Fibroblast of peridontal ligament (primary cell): ENCODE data around the gene RAI14.

ENCODE experiments used
- DNase-seq: peaks from one replicate; pipeline ENCODE4 v3.0.0-alpha.2; 2010; ENCODE audit errors: extremely low read depth

Gene RAI14

DNA sequence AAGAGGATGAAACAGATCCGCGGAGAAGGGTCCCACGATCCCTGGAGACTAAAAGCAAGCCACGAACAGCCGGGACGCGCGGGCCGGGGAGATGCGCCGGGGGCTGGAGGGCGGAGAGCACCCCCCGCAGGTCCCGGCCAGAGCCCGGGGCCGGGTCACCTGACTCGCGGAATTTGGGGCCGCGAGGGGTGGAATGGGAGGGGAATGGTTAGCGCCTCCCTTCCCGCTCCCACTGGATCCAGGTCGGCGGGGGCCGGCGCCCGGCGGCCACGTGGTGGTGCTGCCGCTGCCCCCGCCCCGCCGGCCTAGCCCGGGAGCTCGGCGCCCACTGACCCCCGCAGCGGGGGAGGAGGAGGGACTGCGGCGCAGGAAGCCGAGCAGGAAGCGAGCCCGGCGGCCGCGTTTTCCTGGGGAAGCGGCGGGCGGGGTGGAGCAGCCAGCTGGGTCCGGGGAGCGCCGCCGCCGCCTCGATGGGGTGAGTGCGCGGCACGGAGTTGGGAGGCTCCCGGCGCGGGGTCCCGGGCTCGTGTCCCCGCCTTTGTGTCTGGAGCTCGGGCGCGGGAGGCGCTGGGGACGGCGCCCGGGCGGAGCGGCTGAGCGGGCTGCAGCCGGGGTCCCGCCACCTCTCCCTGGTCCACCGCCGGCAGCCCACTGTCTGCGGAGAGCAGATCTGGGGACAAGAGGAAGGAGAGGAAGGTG is at the start of gene RAI14:
TSS of gene RAI14 (plus strand) at position 328 of the 699 bp plus-strand sequence. CDS start 30,592 bp downstream, outside the sequence.
- peak; percentile 75 for DNase-seq

DNA sequence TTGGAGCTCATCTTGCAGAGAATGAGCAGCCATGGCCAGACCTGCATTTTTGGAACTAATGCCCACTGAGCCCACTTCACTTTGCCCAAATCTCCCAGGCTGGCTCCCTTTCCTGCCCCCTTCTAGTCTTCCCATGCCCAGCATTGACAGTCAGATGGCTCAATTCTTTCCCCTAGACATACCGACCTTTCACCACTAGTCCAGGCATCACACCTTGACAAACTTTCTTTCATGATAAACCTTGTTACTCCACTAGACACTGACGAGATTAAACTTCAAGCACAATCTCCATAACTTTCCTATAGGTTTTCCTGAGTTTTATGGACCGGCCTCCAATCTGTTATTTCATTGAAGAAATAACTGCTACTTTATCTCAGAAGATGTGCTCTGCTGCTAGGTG is 47.8 kb upstream of the RAI14 start:
- no peak for DNase-seq

DNA sequence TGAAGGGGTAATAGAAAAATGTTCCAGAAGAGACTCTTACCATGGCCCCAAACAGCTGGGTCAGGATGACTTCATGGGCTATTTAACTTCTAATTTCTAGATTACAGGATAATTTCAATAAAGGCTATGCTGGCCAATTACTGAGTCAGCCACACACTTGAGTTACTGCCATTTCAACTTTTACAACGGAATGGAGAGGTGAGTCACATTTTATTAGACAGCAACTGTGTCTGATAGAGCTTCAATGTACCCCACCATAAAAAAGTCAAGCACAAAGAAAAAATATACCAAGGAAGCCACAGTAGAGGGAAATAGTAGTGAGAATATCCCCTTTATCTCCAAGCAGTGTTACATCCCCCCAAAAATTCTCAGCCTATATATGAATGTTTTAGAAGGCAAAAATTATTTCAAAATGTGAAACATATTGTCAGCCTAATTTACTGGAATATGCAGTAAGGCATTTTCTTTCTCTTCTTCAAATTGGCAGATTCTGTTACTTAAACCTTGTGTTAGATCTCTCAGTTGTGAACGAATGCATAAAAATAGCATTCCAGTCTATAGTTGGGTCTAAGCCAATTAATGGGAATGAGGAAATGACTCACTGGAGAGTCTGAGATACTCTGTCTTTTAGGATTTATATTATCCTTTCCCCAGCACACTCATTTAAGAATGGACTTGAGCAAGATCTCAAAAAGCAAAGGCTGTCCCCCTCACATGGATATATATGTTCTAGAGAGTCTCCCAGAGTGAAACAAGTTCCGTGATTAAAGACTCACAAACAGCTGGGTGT is 47.1 kb upstream of the RAI14 start:
- peak; percentile 97 for DNase-seq

DNA sequence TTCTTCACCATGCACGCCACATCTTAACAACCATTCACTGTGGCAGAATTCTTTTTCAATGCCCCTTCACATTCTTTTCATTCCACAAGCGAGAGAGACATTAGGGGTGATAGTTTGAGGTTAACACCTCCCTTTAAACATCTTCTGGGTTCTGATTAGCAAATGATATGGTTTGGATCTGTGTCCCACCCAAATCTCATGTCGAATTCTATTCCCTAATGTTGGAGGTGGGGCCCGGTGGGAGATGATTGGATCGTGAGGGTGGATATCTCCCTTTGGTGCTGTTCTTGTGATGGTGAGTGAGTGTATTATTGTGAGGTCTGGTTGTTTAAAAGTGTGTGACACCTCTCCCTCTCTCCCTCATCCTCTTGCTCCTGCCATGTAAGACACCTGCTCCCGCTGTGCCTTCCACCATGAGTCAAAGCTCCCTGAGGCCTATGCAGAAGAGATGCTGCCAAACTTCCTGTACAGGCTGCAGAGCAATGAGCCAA is 46.1 kb upstream of the RAI14 start:
- DNase-seq, result no peak

- DNase-seq, result no peak
Measured at GRCh38 chr5:34610546-34610945, 45.6 kb upstream of the RAI14 start.

- no peak for DNase-seq
Measured at GRCh38 chr5:34611464-34612415, 44.4 kb upstream of the RAI14 start.

DNA sequence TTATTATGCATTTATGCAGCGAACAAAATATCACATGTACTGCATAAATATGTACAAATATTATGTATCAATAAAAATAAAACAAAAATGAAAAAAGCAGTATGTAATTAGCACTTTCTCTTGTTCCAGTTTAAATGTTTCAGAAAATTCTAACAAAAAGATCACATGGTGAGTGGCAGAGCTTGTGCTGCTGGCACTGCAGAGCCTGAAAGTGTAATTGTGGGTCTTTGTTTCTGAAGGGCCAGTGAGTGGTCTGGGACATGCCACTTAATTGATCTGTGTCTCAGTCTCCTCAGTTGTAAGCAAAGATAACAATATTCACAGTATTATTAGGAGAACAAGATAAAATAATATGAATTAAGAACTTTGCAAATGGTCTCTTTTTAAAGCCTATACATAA is 39.5 kb upstream of the RAI14 start:
- no peak for DNase-seq

GRCh38 chr5:34618371-34619065 is 37.6 kb upstream of the RAI14 start:
- DNase-seq, result no peak

DNA sequence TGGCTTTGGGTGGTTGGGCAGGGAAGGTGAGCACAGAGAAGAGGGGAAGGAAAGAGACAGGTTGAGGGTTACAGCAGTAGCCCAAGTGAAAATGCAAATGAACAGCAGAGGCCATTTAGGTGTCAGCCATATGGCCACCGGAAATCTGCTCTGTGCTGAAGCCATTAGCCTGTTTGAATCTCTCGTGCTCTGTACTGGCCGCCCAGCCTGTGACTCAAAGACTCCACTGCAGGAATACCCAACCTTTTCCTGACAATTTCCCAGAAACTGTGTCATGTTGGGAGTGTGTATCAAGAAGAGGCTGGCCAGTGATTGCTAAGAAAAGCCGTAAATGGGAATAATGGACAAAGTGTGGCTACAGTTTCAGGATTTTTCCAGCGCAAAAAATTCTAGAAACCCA is 35.9 kb upstream of the RAI14 start:
- DNase-seq, result no peak

DNA sequence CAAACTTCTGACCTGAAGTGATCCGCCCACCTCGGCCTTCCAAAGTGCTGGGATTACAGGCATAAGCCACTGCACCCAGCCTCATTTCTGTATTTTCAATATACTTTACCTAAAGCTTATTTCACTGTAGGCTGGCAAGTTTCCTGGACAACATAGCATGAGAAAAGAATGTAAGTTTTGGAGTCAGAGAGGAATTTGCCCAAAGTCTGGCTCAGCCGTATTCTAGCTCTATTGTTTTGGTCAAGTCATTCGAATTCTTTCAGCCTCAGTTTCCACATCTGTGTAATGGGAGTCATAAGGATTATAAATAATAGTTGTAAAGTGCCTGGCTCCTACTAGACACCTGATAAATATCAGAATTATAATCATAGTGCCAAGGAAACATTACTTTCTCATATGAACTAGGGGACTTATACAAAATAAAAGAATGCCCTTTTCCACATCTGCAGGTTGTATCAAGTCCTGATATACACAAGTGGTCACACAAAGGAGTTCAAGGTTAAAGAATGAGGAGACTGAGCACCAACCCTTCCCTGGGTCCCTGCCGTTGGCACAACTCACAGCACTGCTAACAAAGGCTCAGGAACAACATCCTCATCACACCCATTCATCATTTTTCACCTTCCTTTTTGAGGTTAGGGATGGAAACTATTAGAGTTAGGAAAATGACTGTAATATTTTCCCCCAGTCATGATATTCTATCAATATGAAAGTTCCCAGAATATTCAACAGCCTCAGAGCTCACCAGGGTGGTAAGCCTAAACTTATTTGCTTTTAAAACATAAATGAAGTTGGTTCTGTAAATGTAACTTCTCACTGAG is 34.6 kb upstream of the RAI14 start:
- DNase-seq, result peak; percentile 77

- DNase-seq, result peak; percentile 96
Measured at GRCh38 chr5:34622098-34622400, 34.1 kb upstream of the RAI14 start.

DNA sequence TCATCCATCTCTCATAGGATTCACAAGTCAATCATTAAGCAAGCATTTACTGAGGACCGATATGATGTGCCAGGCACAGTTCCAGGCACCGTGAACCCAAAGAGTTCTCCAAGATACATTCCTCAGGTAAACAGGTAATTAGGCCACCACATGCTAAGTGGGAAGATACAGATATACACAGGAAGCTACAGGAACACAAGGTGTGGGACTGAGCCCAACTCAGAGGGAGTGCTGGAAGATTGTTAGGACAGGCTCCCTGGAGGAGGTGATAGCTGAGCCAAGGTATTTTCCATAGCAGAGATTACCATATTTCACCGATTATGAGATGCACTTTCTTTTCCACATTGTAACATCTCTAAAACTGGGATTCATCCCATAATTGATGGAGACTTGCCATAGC is 31.4 kb upstream of the RAI14 start:
- DNase-seq, result no peak

DNA sequence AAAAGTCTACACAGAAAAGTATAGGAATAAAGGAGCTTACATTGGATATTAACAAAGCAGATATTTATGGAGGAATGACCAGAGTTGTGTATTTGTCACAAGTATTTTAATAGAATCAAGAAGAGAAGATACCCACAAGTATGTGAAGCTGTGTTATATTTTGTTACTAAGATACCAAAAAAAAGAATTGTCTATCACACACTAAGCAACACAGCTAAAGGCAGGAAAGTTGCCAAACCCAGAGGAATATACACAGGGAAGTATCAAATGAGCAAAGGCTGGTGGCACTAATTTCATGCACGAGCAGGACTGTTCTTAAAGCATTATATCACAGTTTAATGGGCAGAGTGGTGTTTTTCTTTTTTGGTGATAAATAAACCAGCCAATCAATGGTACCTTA is 30.9 kb upstream of the RAI14 start:
- peak; percentile 59 for DNase-seq

DNA sequence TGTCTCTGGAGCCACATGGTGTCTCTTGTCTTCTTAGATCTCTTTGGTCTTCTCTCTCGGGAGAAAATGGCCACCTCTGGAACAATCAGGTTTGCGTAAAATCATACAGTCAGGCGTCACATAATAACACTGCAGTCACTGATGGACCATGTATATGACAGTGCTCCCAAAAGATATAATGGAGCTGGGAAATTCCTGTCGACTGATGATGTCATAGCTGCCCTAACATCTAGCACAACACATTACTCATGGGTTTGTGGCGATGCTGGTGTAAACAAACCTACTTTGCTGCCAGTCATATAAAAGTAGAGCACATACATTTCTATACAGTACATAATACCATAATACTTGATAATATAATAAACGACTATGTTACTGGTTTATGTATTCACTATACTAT is 30.1 kb upstream of the RAI14 start:
- DNase-seq, result peak; percentile 84

DNA sequence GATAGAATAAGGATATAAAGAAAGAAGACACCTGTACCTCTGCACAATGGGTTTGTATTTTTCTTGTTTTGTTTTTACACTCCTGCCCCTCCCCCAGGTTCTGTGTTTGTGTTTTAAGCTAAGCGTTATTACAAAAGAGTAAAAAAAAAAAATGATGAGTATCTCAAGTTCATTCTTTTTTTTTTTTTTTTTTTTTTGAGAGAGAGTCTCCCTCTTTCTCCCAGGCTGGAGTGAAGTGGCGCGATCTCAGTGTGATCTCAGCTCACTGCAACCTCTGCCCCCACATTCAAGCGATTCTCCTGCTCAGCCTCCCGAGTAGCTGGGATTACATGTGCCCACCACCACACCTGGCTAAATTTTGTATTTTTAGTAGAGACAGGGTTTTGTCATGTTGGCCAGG is 29.4 kb upstream of the RAI14 start:
- no peak for DNase-seq

DNA sequence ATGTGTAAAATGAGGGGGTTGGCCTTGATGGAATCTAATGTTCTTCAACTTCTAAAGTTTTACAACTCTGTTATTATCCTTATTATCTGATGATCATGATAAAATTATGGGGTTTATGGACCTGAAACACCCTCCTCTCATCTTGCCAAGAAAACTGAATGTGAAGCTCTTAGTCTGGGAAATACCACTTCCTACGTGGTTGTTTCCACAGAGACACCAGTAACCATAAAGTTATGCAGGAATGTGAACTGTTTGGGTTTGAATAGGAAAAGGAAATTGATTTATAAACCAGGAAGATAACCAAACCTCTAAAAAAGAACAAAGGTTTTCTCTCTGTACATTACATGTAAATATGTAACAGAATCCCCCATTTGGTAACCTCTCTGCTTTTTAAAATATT is 28.3 kb upstream of the RAI14 start:
- DNase-seq, result peak; percentile 85

DNA sequence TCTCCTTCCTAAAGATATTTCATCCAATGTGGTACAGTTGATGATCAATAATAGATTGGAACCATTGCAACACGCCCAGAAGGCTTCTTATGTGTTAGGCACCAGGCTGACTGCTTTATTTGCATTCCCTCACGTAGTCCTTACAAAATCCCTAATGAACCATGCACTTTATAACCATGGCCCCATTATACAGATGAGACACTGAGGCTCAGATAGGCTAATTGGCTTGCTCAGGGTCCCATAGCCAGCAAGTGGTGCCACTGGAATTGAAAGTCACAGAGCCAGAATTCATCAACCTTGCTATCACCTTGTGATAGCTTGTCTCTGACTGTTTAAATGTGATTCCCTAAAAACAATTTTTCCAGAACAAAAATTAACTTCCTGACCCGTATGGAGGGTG is 27.8 kb upstream of the RAI14 start:
- DNase-seq, result no peak

GRCh38 chr5:34630596-34630995 is 25.5 kb upstream of the RAI14 start:
- no peak for DNase-seq

DNA sequence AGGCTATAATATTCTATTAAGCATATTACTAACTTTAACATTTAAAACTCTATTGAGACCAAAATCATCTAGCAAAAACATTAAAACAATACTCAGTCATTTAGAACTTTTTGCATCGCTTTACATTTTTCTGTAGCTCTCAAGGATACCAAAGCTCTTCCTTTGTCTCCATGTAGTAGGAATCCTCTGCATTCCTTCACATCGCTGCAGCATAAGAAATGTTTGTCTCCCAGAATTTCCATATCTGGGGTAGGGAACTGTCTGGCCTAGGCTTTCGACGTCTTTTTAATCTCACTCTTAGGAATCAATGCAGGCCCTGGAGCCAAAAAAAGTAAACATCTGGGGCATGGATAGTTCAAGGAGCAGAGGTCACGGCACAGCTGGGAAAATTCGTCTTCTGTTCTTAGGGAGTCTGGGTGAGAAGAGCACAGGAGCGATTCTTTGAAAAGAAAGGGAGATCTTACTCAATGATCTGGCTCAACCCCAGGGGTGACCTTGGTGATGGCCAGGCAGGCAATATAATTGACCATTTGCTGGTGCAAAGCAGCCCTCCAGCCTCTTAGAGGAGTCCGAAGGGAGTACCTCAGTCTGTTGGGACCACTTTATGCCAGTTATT is 23.2 kb upstream of the RAI14 start:
- no peak for DNase-seq
